H1 (cell line): ENCODE results near the gene DICER1. TPM values are rescaled to one million over a fixed set of nuclear protein-coding genes. Genes with fewer than 3 reads are reported as not detected.
A peak's percentile ranks its signal among the peaks of the same experiment; 100 is the strongest.

Experiments
- CTCF ChIA-PET: fragments of 300-600 bp; sonication (Branson Sonifier 250); formaldehyde crosslinking; loops from one replicate; lab custom pipeline; 2021; ENCODE audit not compliant: partially characterized antibody; lab: Charles Lee
- POLR2A ChIA-PET: fragments of 300-600 bp; sonication (Branson Sonifier 250); formaldehyde crosslinking; loops from one replicate; lab custom pipeline; 2021; ENCODE audit warnings: inconsistent platforms; ENCODE audit not compliant: partially characterized antibody; lab: Charles Lee
- DNase-seq, 2 experiments: peaks; one replicate each; pipeline versions ENCODE4 v3.0.0 to v3.0.0-alpha.2; 2010 to 2022; ENCODE audit warnings: low spot score in 2 of 2, low read depth in 1 of 2, mixed read lengths in 1 of 2
- FAIRE-seq: peaks from 2 replicates; lab custom pipeline; 2011; peaks lifted over from hg19 to GRCh38; lab: Jason Lieb, UNC
- H2AFZ ChIP-seq: 2 replicates; pipeline ENCODE4 v1.8.1; 2012; ENCODE audit warnings: low read length, inconsistent platforms
- H2AK5ac ChIP-seq: 2 replicates; pipeline ENCODE4 v1.6.1; 2013; ENCODE audit warnings: low read depth, low read length
- H2BK120ac ChIP-seq: replicated peaks from 2 replicates; pipeline ENCODE3; 2013; ENCODE audit warnings: low read depth, low read length, inconsistent platforms
- H2BK12ac ChIP-seq: 2 replicates; pipeline ENCODE4 v1.6.1; 2013; ENCODE audit warnings: low read depth, low read length
- H2BK15ac ChIP-seq: 2 replicates; pipeline ENCODE4 v1.6.1; 2013; ENCODE audit warnings: low read length
- H2BK20ac ChIP-seq: 2 replicates; pipeline ENCODE4 v1.6.1; 2013; ENCODE audit warnings: low read length
- H2BK5ac ChIP-seq: 2 replicates; pipeline ENCODE4 v1.6.1; 2013; ENCODE audit warnings: low read depth, low read length
- H3K14ac ChIP-seq: 2 replicates; pipeline ENCODE4 v1.6.1; 2013; ENCODE audit warnings: inconsistent platforms; ENCODE audit not compliant: insufficient read length
- H3K18ac ChIP-seq: 2 replicates; pipeline ENCODE4 v1.6.1; 2013; ENCODE audit warnings: low read length; ENCODE audit errors: extremely low read depth
- H3K23ac ChIP-seq: 2 replicates; pipeline ENCODE4 v1.6.1; 2013; ENCODE audit warnings: inconsistent platforms; ENCODE audit not compliant: insufficient read length
- H3K23me2 ChIP-seq: 2 replicates; pipeline ENCODE4 v1.6.1; 2013; ENCODE audit warnings: low read depth, low read length
- H3K27ac ChIP-seq: 2 replicates; pipeline ENCODE4 v1.6.1; 2011; ENCODE audit warnings: low read depth, low read length, inconsistent platforms
- H3K27me3 ChIP-seq, 4 experiments: replicated peaks in 1 of 4; 1 replicate in 1 of 4; 2 replicates in 3 of 4; pipeline versions ENCODE4 v1.6.1 to v1.8.1; 2011 to 2013; ENCODE audit warnings: low read length in 3 of 4, mild to moderate bottlenecking in 3 of 4, inconsistent platforms in 2 of 4, mixed read lengths in 2 of 4, moderate library complexity in 1 of 4; ENCODE audit not compliant: control insufficient read depth in 3 of 4, insufficient read depth in 3 of 4; ENCODE audit errors: extremely low read depth in 1 of 4
- H3K36me3 ChIP-seq, 4 experiments: 2 replicates each; pipeline versions ENCODE4 v1.6.1 to v1.8.1; 2011 to 2013; ENCODE audit warnings: mild to moderate bottlenecking in 4 of 4, low read length in 3 of 4, moderate library complexity in 2 of 4, control low read depth in 1 of 4, inconsistent platforms in 1 of 4; ENCODE audit not compliant: insufficient read depth in 4 of 4, control insufficient read depth in 2 of 4
- H3K4ac ChIP-seq: replicated peaks from 2 replicates; pipeline ENCODE3; 2013; ENCODE audit warnings: low read length, low read depth, mixed read lengths, inconsistent platforms; ENCODE audit not compliant: insufficient read length
- H3K4me1 ChIP-seq, 4 experiments: replicated peaks in 1 of 4; 1 replicate in 1 of 4; 2 replicates in 3 of 4; pipeline versions ENCODE4 v1.6.1 to v1.8.1; 2011 to 2013; ENCODE audit warnings: low read length in 3 of 4, inconsistent platforms in 2 of 4, mixed read lengths in 1 of 4; ENCODE audit not compliant: insufficient read depth in 4 of 4, control insufficient read depth in 3 of 4
- H3K4me2 ChIP-seq, 2 experiments: 2 replicates each; pipeline versions ENCODE4 v1.6.1 to v1.8.1; 2011 to 2013; ENCODE audit warnings: low read depth in 2 of 2, low read length in 2 of 2, control low read depth in 1 of 2, inconsistent platforms in 1 of 2, mild to moderate bottlenecking in 1 of 2; ENCODE audit not compliant: insufficient read depth in 1 of 2
- H3K4me3 ChIP-seq, 4 experiments: fragments of 200-600, 300-600 bp in 1 of 4; sonication (generic), shearing (Covaris generic), sonication (Bioruptor Twin) in 1 of 4; 2 replicates each; pipeline versions ENCODE4 v1.5.1 to v1.8.1; 2011 to 2016; ENCODE audit warnings: low read length in 4 of 4, low read depth in 3 of 4, control low read depth in 2 of 4, inconsistent platforms in 2 of 4, mild to moderate bottlenecking in 2 of 4, mixed read lengths in 1 of 4, moderate library complexity in 1 of 4; ENCODE audit not compliant: insufficient read depth in 2 of 4; ENCODE audit errors: extremely low read depth in 1 of 4
- H3K56ac ChIP-seq: replicated peaks from 2 replicates; pipeline ENCODE3; 2013; ENCODE audit warnings: low read depth, mild to moderate bottlenecking, mixed read lengths, low read length, inconsistent platforms; ENCODE audit not compliant: insufficient read length
- H3K79me1 ChIP-seq: 2 replicates; pipeline ENCODE4 v1.6.1; 2013; ENCODE audit warnings: low read depth, low read length, control low read depth
- H3K79me2 ChIP-seq, 2 experiments: 2 replicates each; pipeline versions ENCODE4 v1.6.1 to v1.8.1; 2012 to 2013; ENCODE audit warnings: low read length in 2 of 2, mild to moderate bottlenecking in 2 of 2, inconsistent platforms in 1 of 2; ENCODE audit not compliant: insufficient read depth in 2 of 2, control insufficient read depth in 1 of 2
- H3K9ac ChIP-seq, 4 experiments: replicated peaks in 1 of 4; 1 replicate in 1 of 4; 2 replicates in 3 of 4; pipeline versions ENCODE4 v1.6.1 to v1.8.1; 2011 to 2013; ENCODE audit warnings: low read depth in 3 of 4, low read length in 3 of 4, control low read depth in 2 of 4, mild to moderate bottlenecking in 2 of 4, moderate library complexity in 2 of 4, inconsistent platforms in 1 of 4; ENCODE audit errors: extremely low read depth in 1 of 4
- H3K9me3 ChIP-seq, 2 experiments: 2 replicates each; pipeline versions ENCODE4 v1.6.1 to v1.8.1; 2012 to 2013; ENCODE audit warnings: mild to moderate bottlenecking in 2 of 2, moderate library complexity in 2 of 2, control low read depth in 1 of 2, inconsistent platforms in 1 of 2, low read depth in 1 of 2, low read length in 1 of 2, mixed read lengths in 1 of 2; ENCODE audit not compliant: insufficient read depth in 2 of 2
- H4K20me1 ChIP-seq, 2 experiments: replicated peaks in 1 of 2; 2 replicates each; pipeline versions ENCODE3 to v1.8.1; 2011 to 2013; ENCODE audit warnings: inconsistent platforms in 2 of 2, low read length in 2 of 2, mild to moderate bottlenecking in 1 of 2; ENCODE audit not compliant: insufficient read depth in 2 of 2, control insufficient read depth in 1 of 2
- H4K5ac ChIP-seq: 2 replicates; pipeline ENCODE4 v1.6.1; 2013; ENCODE audit warnings: low read length, low read depth, mixed read lengths, inconsistent platforms; ENCODE audit not compliant: insufficient read length
- H4K8ac ChIP-seq: 2 replicates; pipeline ENCODE4 v1.8.0; 2013; ENCODE audit warnings: mild to moderate bottlenecking, moderate library complexity, low read length, inconsistent platforms; ENCODE audit not compliant: insufficient read depth; ENCODE audit errors: extremely low read depth
- H4K91ac ChIP-seq: replicated peaks from 2 replicates; pipeline ENCODE3; 2013; ENCODE audit warnings: low read length, mixed read lengths, inconsistent platforms; ENCODE audit not compliant: insufficient read length
- BACH1 ChIP-seq: IDR thresholded peaks from 2 replicates; pipeline ENCODE4 v1.6.1; 2012; ENCODE audit warnings: low read length, improper control_type of control experiment
- CBX5 ChIP-seq: fragments of 300-800, 300-1000 bp; sonication (generic); IDR thresholded peaks from 2 replicates; pipeline ENCODE4 v1.7.1; 2016; ENCODE audit warnings: antibody characterized with exemption, low read length, low read depth
- CHD1 ChIP-seq: IDR thresholded peaks from 2 replicates; pipeline ENCODE4 v1.6.1; 2012; ENCODE audit warnings: low read depth, low read length, improper control_type of control experiment
- EZH2 ChIP-seq: fragments of 200-600 bp; sonication (generic); IDR thresholded peaks from 2 replicates; pipeline ENCODE4 v1.7.1; 2012; ENCODE audit warnings: low read depth, mild to moderate bottlenecking, moderate library complexity, low read length, inconsistent platforms; ENCODE audit not compliant: severe bottlenecking
- RFX5 ChIP-seq: IDR thresholded peaks from 2 replicates; pipeline ENCODE4 v1.6.1; 2011; ENCODE audit warnings: low read depth, low read length, improper control_type of control experiment, borderline replicate concordance
- TCF12 ChIP-seq: IDR thresholded peaks from 2 replicates; pipeline ENCODE4 v1.6.1; 2011; ENCODE audit warnings: low read depth, mild to moderate bottlenecking, low read length
- YY1 ChIP-seq: IDR thresholded peaks from 2 replicates; pipeline ENCODE4 v1.6.1; 2011; ENCODE audit warnings: low read depth, mild to moderate bottlenecking, low read length
- WGBS, 2 experiments: shearing (Covaris generic) in 1 of 2; methylation state at CpG; one replicate each; pipeline versions ENCODE4 v1.1.6 to v1.1.7; 2013 to 2015; ENCODE audit warnings: low lambda C conversion rate in 2 of 2, mixed read lengths in 2 of 2, inconsistent platforms in 1 of 2, low coverage in 1 of 2, missing lambda C conversion rate in 1 of 2; ENCODE audit not compliant: insufficient replicate concordance in 2 of 2, insufficient coverage in 1 of 2, insufficient read length in 1 of 2; ENCODE audit errors: extremely low coverage in 1 of 2, missing lambda C conversion rate in 1 of 2; 5-methylcytosine and 5-hydroxymethylcytosine counted together
- polyA plus RNA-seq, 7 experiments: library from polyadenylated mRNA; depleted of rRNA in 3 of 7; stranded (reverse) in 5 of 7; unstranded in 2 of 7; fragments of >200 nt in 5 of 7; fragments of 200-250 nt in 2 of 7; gene quantifications; 1 replicate in 5 of 7; 2 replicates in 1 of 7; 4 replicates in 1 of 7; pipeline versions ENCODE4 v1.2.1 to v1.2.3, GENCODE V29; 2011 to 2013; ENCODE audit warnings: missing spikeins in 2 of 7, mixed read lengths in 2 of 7
- total RNA-seq: library from RNA; stranded (reverse); fragmentation: NEBNext Ultra II Directional; extraction: Animal tissue kit (Norgen Biotek cat#: 25700); gene quantifications from 2 replicates; pipeline ENCODE4 v1.2.1, GENCODE V29; 2021

DICER1 gene
- total and polyA plus RNA-seq, 2 of the 8 experiments (the other 6 are each of a cell fraction or from before 2014, with no cell fraction given) = 11.9 to 61.8 TPM

GRCh38 chr14:95038521-95039250, 118.6 kb downstream of the DICER1 start:
- FAIRE-seq = no peak
- POLR2A ChIA-PET = no interaction called here
- Histone ChIP-seq H2BK15ac (no peak overlapping the region), H2BK20ac (no peak overlapping the region), H2AFZ (no peak overlapping the region), H3K79me1 (no peaks in the 10 kb centered on the region), H2BK5ac (no peak overlapping the region), H2AK5ac (no peak overlapping the region), H3K4me1 (peaks cover 0 to 3% (median 0%) of the 10 kb centered on the region in 4 experiments; a peak in 2 of 7 replicates), H4K8ac (no peak overlapping the region; the same call in 1 of the 2 replicates), H3K36me3 (no peaks in the 10 kb centered on the region), H3K56ac (no peak overlapping the region), H3K4me3 (no peak overlapping the region), H4K20me1 (no peaks in the 10 kb centered on the region), H3K14ac (no peak overlapping the region), H3K4me2 (no peak overlapping the region), H2BK120ac (no peak overlapping the region), H3K79me2 (no peaks in the 10 kb centered on the region), H2BK12ac (no peak overlapping the region), H3K9me3 (no peaks in the 10 kb centered on the region), H3K27ac (no peak overlapping the region), H3K9ac (no peak overlapping the region), H4K5ac (no peak overlapping the region), H3K23me2 (no peaks in the 10 kb centered on the region), H3K4ac (no peak overlapping the region), H3K23ac (no peak overlapping the region), H3K18ac (no peak overlapping the region), H3K27me3 (no peaks in the 10 kb centered on the region; a peak in 2 of 7 replicates), H4K91ac (no peak overlapping the region)
- CTCF ChIA-PET = interaction anchor here (0.9 to 1.6 kb wide), 2 partner anchors 9 to 11 kb away, joined by 3 to 6 read pairs; no protein-coding TSS in a partner anchor
- 92% methylated on average over 9 of the region's 9 CpGs; no CpG with 5 or more reads in 1 of the 2 experiments for WGBS, 2 experiments
- TF ChIP-seq CHD1 = no peak
- TF ChIP-seq YY1 = no peak
- no peak for TF ChIP-seq RFX5
- no peak for TF ChIP-seq BACH1
- TF ChIP-seq CBX5 = no peak
- TF ChIP-seq EZH2 = no peak
- TF ChIP-seq TCF12 = no peak
- DNase-seq = peak in 1 of 2 experiments; percentile 36
